Measurements from ENCODE around the gene MRPL4. TPM values are rescaled to one million over a fixed set of nuclear protein-coding genes. Genes with fewer than 3 reads are reported as not detected.

MRPL4 gene
- total and polyA plus RNA-seq, 4 donors = 22.7 to 38.2 (median 26.4) TPM

GRCh38 chr19:10306327-10306726, 54.3 kb downstream of the MRPL4 start:
- ATAC-seq (ENCODE audit: low FRiP score) = no peak
- WGBS, 2 donors = 88 to 97% methylated on average over 5 of the region's 5 CpGs

GRCh38 chr19:10309423-10309822, 57.4 kb downstream of the MRPL4 start, which contains the start of gene ZGLP1:
Gene ZGLP1, minus strand, starts transcription at chr19:10309815.
- peaks cover 0 to 3% of the 10 kb centered on the region in 2 donors for H3K36me3 ChIP-seq (ENCODE audit: control insufficient read depth in 1 of 2, insufficient read depth in 2 of 2, low read length in 1 of 2)
- no peak within 1 kb of the TSS for H3K27ac ChIP-seq (ENCODE audit: low read depth in 1 of 2, low read length in 2 of 2)
- H3K9me3 ChIP-seq (ENCODE audit: control insufficient read depth, low read length) = no peaks in the 10 kb centered on the region
- 94% methylated on average over 23 to 24 of the region's 24 CpGs for WGBS, 2 donors
- H3K4me3 ChIP-seq (ENCODE audit: low read length in 2 of 2) = no peak within 1 kb of the TSS
- no peaks in the 10 kb centered on the region for H3K27me3 ChIP-seq (ENCODE audit: control insufficient read depth in 1 of 2, insufficient read depth in 2 of 2, low read length in 1 of 2)
- no peaks in the 10 kb centered on the region for H3K4me1 ChIP-seq (ENCODE audit: control insufficient read depth in 1 of 2, insufficient read depth in 2 of 2, low read length in 2 of 2)
- ATAC-seq (ENCODE audit: low FRiP score) (no peak), DNase-seq (no peak)
- intact Hi-C loops (cut with DNase I) = no loop called here

More at GRCh38 chr19:10306327-10306726, 54.3 kb downstream of the MRPL4 start:
- no peak for DNase-seq
- Histone ChIP-seq H3K27ac (ENCODE audit: low read depth in 1 of 2, low read length in 2 of 2) (no peak overlapping the region), H3K9me3 (ENCODE audit: control insufficient read depth, low read length) (no peaks in the 10 kb centered on the region), H3K36me3 (ENCODE audit: control insufficient read depth in 1 of 2, insufficient read depth in 2 of 2, low read length in 1 of 2) (peaks cover 0 to 3% of the 10 kb centered on the region in 2 donors), H3K4me3 (ENCODE audit: low read length in 2 of 2) (no peak overlapping the region), H3K4me1 (ENCODE audit: control insufficient read depth in 1 of 2, insufficient read depth in 2 of 2, low read length in 2 of 2) (no peaks in the 10 kb centered on the region), H3K27me3 (ENCODE audit: control insufficient read depth in 1 of 2, insufficient read depth in 2 of 2, low read length in 1 of 2) (no peaks in the 10 kb centered on the region)
- intact Hi-C loops (cut with DNase I) = no loop called here

Small RNA genes lying within 50 kb of the gene (microRNA-seq; reads per million reads assigned to microRNA genes)
- gene MIR4322 = 0 reads per million in 2 donors

Other genes with a start within 250 kb of the MRPL4 start
- 10 to 100 TPM in 1 of 2 donors, 1 to 10 TPM in 1; 8.2 to 13.3 TPM for gene COL5A3, start 241.7 kb upstream of the MRPL4 start, total RNA-seq
- gene COL5A3, start 241.7 kb upstream of the MRPL4 start, polyA plus RNA-seq = 10 to 100 TPM in 1 of 2 donors, 1 to 10 TPM in 1; 4.9 to 84.7 TPM
- not detected for gene RDH8, start 238.7 kb upstream of the MRPL4 start, total RNA-seq
- not detected for gene RDH8, start 238.7 kb upstream of the MRPL4 start, polyA plus RNA-seq
- 10 to 100 TPM; 32.1 to 50.5 TPM for gene SHFL, start 165.9 kb upstream of the MRPL4 start, total RNA-seq
- gene SHFL, start 165.9 kb upstream of the MRPL4 start, polyA plus RNA-seq = 10 to 100 TPM; 20.3 to 70.2 TPM
- under 1 TPM; 0.19 to 0.24 TPM for gene ANGPTL6, start 149.5 kb upstream of the MRPL4 start, total RNA-seq
- gene ANGPTL6, start 149.5 kb upstream of the MRPL4 start, polyA plus RNA-seq = under 1 TPM; 0.41 to 0.63 TPM
- 10 to 100 TPM; 24.3 to 30.9 TPM for gene PPAN, start 145.9 kb upstream of the MRPL4 start, total RNA-seq
- gene PPAN, start 145.9 kb upstream of the MRPL4 start, polyA plus RNA-seq = 10 to 100 TPM; 13.1 to 24.7 TPM
- gene P2RY11, start 140.5 kb upstream of the MRPL4 start, total RNA-seq = 10 to 100 TPM in 1 of 2 donors, 1 to 10 TPM in 1; 9.7 to 10.5 TPM
- 10 to 100 TPM in 1 of 2 donors, 1 to 10 TPM in 1; 5.3 to 16.0 TPM for gene P2RY11, start 140.5 kb upstream of the MRPL4 start, polyA plus RNA-seq
- gene EIF3G, start 132.3 kb upstream of the MRPL4 start, total RNA-seq = 100 to 1,000 TPM; 143 to 176 TPM
- gene EIF3G, start 132.3 kb upstream of the MRPL4 start, polyA plus RNA-seq = 100 to 1,000 TPM; 162 to 319 TPM
- 10 to 100 TPM; 59.6 to 89.0 TPM for gene DNMT1, start 57.3 kb upstream of the MRPL4 start, total RNA-seq
- gene DNMT1, start 57.3 kb upstream of the MRPL4 start, polyA plus RNA-seq = 10 to 100 TPM in 1 of 2 donors, 1 to 10 TPM in 1; 7.1 to 32.7 TPM
- 10 to 100 TPM in 1 of 2 donors, 1 to 10 TPM in 1; 9.8 to 14.3 TPM for gene S1PR2, start 20.9 kb upstream of the MRPL4 start, total RNA-seq
- gene S1PR2, start 20.9 kb upstream of the MRPL4 start, polyA plus RNA-seq = 1 to 10 TPM; 3.3 to 4.2 TPM
- 10 to 100 TPM; 41.2 to 43.6 TPM for gene ICAM1, start 18.9 kb downstream of the MRPL4 start, total RNA-seq
- gene ICAM1, start 18.9 kb downstream of the MRPL4 start, polyA plus RNA-seq = 1 to 10 TPM; 4.0 to 6.0 TPM
- gene ICAM4, start 34.7 kb downstream of the MRPL4 start, total RNA-seq = 1 to 10 TPM in 1 of 2 donors, under 1 TPM in 1; 0.93 to 2.8 TPM
- gene ICAM4, start 34.7 kb downstream of the MRPL4 start, polyA plus RNA-seq = not detected
- gene ICAM5, start 37.7 kb downstream of the MRPL4 start, total RNA-seq = 1 to 10 TPM; 1.3 to 2.5 TPM
- under 1 TPM in 1 of 2 donors, not detected in 1; 0.10 TPM for gene ICAM5, start 37.7 kb downstream of the MRPL4 start, polyA plus RNA-seq
- 1 to 10 TPM; 1.3 to 3.1 TPM for gene ZGLP1, start 57.6 kb downstream of the MRPL4 start, total RNA-seq
- 10 to 100 TPM in 1 of 2 donors, 1 to 10 TPM in 1; 2.1 to 22.4 TPM for gene ZGLP1, start 57.6 kb downstream of the MRPL4 start, polyA plus RNA-seq
- 10 to 100 TPM in 1 of 2 donors, 1 to 10 TPM in 1; 7.5 to 17.3 TPM for gene FDX2, start 63.8 kb downstream of the MRPL4 start, total RNA-seq
- gene FDX2, start 63.8 kb downstream of the MRPL4 start, polyA plus RNA-seq = 10 to 100 TPM; 25.8 to 26.0 TPM
- gene RAVER1, start 81.3 kb downstream of the MRPL4 start, total RNA-seq = 10 to 100 TPM; 24.0 TPM
- 10 to 100 TPM in 1 of 2 donors, 1 to 10 TPM in 1; 7.9 to 10.4 TPM for gene RAVER1, start 81.3 kb downstream of the MRPL4 start, polyA plus RNA-seq
- gene ICAM3, start 87.4 kb downstream of the MRPL4 start, total RNA-seq = 10 to 100 TPM; 10.1 to 10.5 TPM
- 1 to 10 TPM; 6.3 to 7.8 TPM for gene ICAM3, start 87.4 kb downstream of the MRPL4 start, polyA plus RNA-seq
- 100 to 1,000 TPM in 1 of 2 donors, 10 to 100 TPM in 1; 84.5 to 128 TPM for gene TYK2, start 128.4 kb downstream of the MRPL4 start, total RNA-seq
- 100 to 1,000 TPM in 1 of 2 donors, 10 to 100 TPM in 1; 33.2 to 253 TPM for gene TYK2, start 128.4 kb downstream of the MRPL4 start, polyA plus RNA-seq
- gene CDC37, start 151.3 kb downstream of the MRPL4 start, total RNA-seq = 100 to 1,000 TPM; 124 to 146 TPM
- 100 to 1,000 TPM; 121 to 260 TPM for gene CDC37, start 151.3 kb downstream of the MRPL4 start, polyA plus RNA-seq
- gene PDE4A, start 168.3 kb downstream of the MRPL4 start, total RNA-seq = 10 to 100 TPM; 12.3 to 30.2 TPM
- gene PDE4A, start 168.3 kb downstream of the MRPL4 start, polyA plus RNA-seq = 10 to 100 TPM in 1 of 2 donors, 1 to 10 TPM in 1; 8.6 to 13.6 TPM